ENCODE measurements around the gene CXCL12.

The CXCL12 gene

DNA sequence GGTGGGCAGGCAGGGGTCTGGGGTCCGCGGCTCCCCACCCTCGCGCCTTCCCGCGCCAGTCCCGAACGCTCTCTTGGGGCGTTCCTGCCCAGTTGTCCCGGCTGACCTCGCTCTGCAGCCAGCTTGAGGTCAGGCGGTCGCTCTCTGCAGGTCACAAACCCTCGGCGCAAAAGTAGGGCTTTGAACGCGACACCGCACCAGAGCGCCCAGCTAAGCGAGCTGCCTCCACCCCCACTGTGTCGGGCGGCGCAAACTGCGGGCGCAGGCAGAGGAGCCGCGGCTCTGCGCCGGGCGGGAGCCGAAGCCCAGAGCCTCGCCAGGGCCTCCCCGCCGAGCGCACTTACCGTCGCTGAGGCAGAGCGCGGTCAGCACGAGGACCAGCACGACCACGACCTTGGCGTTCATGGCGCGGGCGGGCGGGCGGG is 284 bp downstream of the CXCL12 start:
- no peak for FAIRE-seq

DNA sequence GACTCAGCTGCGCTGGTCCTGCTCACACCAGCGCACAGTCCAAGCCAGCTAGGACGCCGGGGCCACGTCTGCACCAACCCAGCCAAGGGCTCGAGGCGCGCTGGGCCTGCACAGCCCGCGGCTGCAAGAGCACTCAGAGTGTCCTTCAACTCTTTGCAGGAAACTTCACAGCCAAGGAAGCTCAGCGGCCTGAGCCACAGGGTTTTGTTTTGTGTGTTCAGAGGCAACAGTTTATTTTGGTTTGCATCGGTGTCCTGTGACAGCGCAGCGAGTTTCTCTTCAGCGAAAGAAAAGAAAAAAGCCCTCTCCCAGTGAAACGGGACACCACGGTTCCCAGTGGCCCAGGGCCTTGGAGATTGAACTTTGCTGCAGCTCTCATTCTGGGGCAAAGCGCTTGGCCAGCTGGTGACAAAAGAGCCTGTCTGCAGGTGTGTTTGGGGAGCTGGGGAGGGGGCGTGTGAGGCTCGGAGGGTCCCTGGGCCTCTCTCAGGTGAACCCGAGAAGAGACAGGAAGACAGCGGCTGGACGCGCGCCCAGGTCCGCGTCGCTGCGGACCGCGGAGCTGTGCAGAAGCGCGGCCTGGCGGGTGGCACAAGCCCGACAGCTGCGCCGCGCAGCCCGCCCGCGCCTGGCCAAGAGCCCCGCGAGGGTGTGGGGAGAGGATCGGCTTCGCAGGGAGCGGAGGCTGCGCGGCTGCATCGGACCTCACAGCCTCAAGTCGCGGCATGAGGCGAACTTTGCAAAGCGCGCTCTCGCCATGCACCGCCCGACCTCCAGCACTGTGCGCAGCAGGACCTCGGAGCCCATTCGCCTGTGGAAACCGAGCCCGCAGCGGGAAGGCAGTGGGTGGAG is 922 bp downstream of the CXCL12 start:
- no peak for FAIRE-seq

DNA sequence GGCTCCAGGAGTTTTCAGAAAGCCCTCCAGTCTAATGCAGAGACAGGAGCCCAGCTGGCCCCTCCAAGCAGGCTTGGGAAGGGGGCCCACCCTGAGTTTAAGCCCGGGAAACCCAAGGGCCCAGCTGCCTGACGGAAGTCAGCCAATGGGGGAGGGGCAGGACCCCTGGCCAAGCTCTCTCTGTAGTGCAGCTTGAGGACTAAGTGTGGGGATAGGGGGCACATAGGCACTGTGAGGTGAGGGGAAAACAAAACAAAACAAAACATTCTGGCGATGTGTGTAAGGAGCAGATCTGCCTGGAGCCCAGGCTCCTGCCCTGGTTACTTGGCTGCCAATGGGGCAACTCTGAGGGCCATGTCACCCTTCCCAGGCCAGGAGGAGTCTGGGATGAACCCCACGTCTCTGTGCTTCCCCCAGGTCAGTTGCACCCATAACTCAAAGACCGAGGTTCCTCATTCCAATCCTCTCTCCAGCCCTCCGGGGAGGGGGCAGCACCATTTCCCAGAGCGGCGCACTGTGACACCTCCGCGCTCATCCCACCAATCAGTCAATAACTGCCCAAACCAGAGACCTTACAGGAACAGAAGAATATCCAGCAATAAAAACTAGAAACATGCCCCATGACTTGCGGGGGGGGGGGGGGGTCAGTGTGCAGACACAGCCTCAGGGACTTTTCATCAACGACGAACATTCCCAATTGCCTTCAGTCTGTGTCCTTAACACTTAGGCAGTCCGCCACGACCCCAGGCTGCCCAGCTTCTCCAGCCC is 1.7 kb downstream of the CXCL12 start:
- no peak for FAIRE-seq

- FAIRE-seq = no peak
These were observed 2.6 kb downstream of the CXCL12 start for GRCh38 chr10:44382131-44382858.

DNA sequence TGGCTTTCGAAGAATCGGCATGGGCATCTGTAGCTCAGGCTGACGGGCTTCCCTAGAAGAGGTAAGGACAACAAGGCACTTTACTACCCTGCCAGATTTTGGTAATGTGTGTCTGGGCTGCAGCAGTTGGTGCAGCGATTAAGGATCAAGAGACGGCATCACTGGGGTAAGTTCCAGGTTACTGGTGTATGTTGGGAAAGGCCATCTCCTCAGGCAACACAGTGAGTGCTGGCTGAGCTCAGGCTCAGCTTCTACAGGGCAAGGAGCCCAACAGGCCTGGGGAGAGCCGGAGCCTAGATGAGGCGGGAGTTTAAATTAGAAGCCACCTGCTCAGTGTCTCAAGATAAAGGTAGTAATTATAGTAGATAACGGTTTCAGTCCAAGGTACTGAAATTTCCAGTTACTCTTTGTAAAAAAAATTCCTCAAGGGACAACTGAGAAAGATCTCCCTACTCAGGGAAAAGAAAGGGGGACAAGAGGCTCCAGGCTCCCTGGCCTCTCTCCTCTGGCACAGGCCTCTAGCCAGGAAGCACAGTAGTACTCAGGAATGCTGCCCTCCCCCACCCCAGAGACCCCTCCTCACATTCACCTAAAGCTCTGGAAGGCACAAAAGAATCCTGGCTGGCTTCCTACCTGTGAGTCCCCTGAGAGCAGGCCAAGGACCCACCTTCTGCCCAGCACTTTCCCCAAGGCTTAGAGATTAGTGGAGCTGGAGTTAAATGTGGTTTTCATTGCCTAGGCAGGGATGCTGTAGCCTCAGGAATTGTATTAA is 3.9 kb downstream of the CXCL12 start:
- no peak for FAIRE-seq

GRCh38 chr10:44379907-44380306 is 5.0 kb downstream of the CXCL12 start:
- FAIRE-seq = no peak

GRCh38 chr10:44378626-44379025 is 6.3 kb downstream of the CXCL12 start:
- no peak for FAIRE-seq

DNA sequence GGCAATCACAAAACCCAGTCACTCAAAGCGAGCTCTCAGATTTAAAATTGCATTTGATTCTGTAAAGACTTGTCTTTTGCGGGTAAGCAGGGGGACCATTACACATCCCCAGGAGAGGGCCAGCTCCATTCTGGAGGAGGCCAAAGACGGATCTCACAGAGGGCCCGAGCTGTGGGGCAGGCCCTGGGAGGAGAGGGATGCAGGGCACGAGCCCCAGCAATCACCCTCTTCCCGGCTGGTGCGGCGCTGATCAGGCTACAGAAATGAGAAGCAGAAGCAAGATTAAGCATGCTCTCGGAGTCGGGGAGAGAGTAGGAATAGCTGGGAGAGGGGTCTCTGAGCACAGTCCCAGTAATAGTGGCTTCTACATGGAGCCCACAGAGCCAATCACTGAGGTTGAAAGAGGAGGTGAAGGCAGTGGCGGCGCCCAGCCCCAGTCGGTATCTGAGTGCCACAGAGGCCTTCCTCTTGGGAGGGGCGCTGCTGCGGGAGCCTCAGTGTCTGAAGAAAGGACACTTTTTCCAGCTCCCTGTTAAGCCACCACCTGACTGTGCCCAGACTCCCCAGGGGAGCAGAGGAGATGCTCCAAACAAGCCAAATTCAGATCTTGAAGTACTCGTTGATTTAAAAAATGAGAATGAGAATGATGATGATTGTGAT is 7.1 kb downstream of the CXCL12 start:
- no peak for FAIRE-seq

DNA sequence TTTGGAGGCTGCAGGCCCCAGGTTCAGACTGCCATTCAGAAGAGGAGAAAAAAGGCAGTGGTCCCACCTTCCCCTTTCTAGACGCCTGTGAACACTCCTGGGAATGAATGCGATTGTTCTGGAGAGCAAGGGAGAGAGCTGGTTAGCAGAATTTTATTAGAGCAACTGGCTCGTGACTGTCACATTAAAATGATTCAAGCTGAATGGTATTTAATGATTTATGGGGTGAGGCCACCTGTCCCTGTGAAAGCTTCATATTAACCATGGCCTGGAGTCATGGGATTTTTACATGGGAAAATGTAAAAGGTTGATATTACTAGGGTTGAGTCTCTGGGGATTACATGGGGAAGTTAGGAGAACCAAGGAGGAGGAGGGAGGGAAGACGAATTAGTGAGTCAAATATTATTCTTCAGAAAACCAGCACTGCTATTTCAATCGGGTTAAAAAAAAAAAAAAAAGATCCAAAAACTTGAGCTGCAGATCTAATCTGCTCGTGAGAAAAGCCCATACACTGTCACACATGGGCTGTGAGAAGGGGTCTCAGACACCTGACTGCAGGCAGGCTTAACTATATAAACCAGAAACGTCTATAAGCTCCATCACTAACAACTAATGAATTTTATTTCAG is 8.3 kb downstream of the CXCL12 start:
- no peak for FAIRE-seq

GRCh38 chr10:44374155-44374554 is 10.7 kb downstream of the CXCL12 start:
- no peak for FAIRE-seq

GRCh38 chr10:44373341-44373995 is 11.4 kb downstream of the CXCL12 start:
- FAIRE-seq = no peak

- FAIRE-seq = no peak
These were observed 12.7 kb downstream of the CXCL12 start for GRCh38 chr10:44372181-44372580.

DNA sequence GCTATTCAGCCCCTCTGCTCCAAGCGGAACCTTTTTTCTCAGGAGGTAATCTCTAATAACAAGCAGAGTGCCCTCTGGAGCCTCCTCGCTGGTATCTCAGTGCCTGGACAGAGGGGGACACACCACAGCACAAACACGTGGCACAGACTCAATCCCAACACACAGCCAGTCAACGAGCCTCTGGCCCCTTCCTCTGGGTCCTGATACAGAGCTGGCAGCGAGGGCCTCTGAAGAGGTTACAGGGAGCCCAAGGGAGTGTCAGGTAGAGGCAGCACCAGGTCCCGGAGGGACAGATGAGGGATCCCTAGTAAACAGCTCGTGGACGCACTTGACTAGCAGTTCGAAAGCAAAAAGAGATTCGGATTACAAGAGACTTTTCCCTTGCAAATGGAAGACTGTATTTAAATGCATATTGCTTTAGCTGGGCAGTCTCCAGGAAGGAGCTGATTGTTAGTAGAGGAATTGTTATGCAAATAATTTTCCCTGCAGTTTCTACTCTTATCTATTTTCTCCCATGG is 14.1 kb downstream of the CXCL12 start:
- no peak for FAIRE-seq

DNA sequence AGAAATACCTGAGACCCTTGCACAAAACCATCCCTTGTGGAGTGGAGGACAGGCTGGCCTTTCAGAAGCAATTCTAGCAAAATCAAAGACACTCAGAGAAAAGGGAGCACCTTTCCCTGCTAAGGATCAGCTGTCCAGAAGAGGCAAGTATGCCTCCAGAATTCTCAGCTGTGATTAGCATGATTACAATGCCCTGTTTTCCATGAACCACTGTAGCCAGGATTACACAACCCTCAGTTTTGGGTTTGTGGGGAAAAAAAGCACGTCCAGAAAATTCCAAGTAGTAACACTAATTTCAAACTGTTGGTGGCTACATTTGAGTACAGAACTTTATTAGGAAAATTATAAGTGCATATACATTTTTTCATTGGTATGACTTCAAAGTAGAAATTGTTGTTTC is 15.0 kb downstream of the CXCL12 start:
- no peak for FAIRE-seq

GRCh38 chr10:44369296-44369695 is 15.6 kb downstream of the CXCL12 start:
- FAIRE-seq = no peak

GRCh38 chr10:44368637-44369036 is 16.3 kb downstream of the CXCL12 start:
- FAIRE-seq = no peak

GRCh38 chr10:44366941-44367630 is 17.8 kb downstream of the CXCL12 start:
- FAIRE-seq = no peak

GRCh38 chr10:44364566-44364965 is 20.3 kb downstream of the CXCL12 start:
- no peak for FAIRE-seq

- no peak for FAIRE-seq
These were observed 21.2 kb downstream of the CXCL12 start for GRCh38 chr10:44363716-44364115.

Measured in endometrium (tissue), 2 donors.